Urinary bladder (tissue), 4 donors: Measurements from ENCODE around the gene ACER1. TPM values are rescaled to one million over a fixed set of nuclear protein-coding genes. Genes with fewer than 3 reads are reported as not detected.
"Not testable (repeated sequence)": the region's sequence is repeated elsewhere in the genome, so short reads cannot be mapped to it uniquely, and the experiment has no call there.

Experiments used
- DNase-seq: peaks from one replicate; pipeline ENCODE4 v3.0.0-alpha.2; 2015; ENCODE audit errors: extremely low spot score
- H3K27ac ChIP-seq: one replicate; pipeline ENCODE4 v1.5.1; 2013; ENCODE audit warnings: low read depth, mild to moderate bottlenecking, moderate library complexity
- H3K36me3 ChIP-seq: one replicate; pipeline ENCODE4 v1.6.1; 2013; ENCODE audit warnings: mild to moderate bottlenecking, moderate library complexity; ENCODE audit not compliant: insufficient read depth
- H3K4me1 ChIP-seq: one replicate; pipeline ENCODE4 v1.6.1; 2013; ENCODE audit warnings: mild to moderate bottlenecking, moderate library complexity; ENCODE audit not compliant: insufficient read depth
- H3K4me3 ChIP-seq: one replicate; pipeline ENCODE4 v1.5.1; 2013; ENCODE audit warnings: low read depth, low read length
- WGBS: extraction: QIAGEN DNeasy Blood & Tissue Kit; methylation state at CpG from one replicate; pipeline ENCODE4 v1.1.7; 2013; 5-methylcytosine and 5-hydroxymethylcytosine counted together
- polyA plus RNA-seq: library from polyadenylated mRNA; stranded (reverse); fragments of 200-250 nt; gene quantifications from one replicate; pipeline ENCODE4 v1.2.3, GENCODE V29; 2013
- total RNA-seq: library from RNA; depleted of rRNA; stranded (reverse); fragments of >200 nt; gene quantifications from one replicate; pipeline ENCODE4 v1.2.3, GENCODE V29; 2014
- donor health status: healthy with polysubstance abuse.
- donor health status: healthy.

ACER1 gene
- total and polyA plus RNA-seq, 2 donors = 0.11 TPM; not detected in 1

DNA sequence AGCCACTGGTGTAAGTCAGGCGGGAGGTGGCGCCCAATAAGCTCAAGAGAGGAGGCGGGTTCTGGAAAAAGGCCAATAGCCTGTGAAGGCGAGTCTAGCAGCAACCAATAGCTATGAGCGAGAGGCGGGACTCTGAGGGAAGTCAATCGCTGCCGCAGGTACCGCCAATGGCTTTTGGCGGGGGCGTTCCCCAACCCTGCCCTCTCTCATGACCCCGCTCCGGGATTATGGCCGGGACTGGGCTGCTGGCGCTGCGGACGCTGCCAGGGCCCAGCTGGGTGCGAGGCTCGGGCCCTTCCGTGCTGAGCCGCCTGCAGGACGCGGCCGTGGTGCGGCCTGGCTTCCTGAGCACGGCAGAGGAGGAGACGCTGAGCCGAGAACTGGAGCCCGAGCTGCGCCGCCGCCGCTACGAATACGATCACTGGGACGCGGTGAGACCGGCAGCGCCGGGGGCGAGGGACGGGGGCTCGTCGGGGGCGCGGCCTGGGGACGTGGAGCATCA lies 39.2 kb upstream of the ACER1 start, which contains the start of gene ALKBH7:
Gene ALKBH7 (plus strand): TSS at position 201 of the 502 bp plus-strand sequence. CDS start 27 bp downstream, at position 228.
- peak; percentile 99 for DNase-seq
- WGBS = under 1% methylated on average over 47 of the region's 47 CpGs
- peak within 1 kb of the TSS; percentile 55 for H3K4me3 ChIP-seq
- no peaks in the 10 kb centered on the region for H3K36me3 ChIP-seq
- H3K4me1 ChIP-seq = no peaks in the 10 kb centered on the region
- H3K27ac ChIP-seq = peak within 1 kb of the TSS; percentile 93

DNA sequence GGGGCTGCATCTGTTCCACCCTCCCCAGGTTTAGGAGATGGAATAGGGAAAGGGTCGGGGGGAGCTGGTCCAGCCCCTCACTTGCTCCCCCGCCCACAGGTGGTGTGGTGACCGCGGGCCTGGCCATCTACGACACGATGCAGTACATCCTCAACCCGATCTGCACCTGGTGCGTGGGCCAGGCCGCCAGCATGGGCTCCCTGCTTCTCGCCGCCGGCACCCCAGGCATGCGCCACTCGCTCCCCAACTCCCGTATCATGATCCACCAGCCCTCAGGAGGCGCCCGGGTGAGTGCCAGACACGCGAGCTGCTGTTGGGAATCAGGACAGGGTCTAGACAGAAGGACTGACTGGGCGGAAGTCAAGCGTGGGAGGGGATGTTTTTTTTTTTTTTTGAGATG lies 30.9 kb upstream of the ACER1 start:
- WGBS = 95% methylated on average over 21 of the region's 21 CpGs
- DNase-seq = no peak
- Histone ChIP-seq H3K4me3 (no peak overlapping the region), H3K36me3 (peaks cover 3% of the 10 kb centered on the region), H3K4me1 (no peaks in the 10 kb centered on the region), H3K27ac (no peak overlapping the region)

DNA sequence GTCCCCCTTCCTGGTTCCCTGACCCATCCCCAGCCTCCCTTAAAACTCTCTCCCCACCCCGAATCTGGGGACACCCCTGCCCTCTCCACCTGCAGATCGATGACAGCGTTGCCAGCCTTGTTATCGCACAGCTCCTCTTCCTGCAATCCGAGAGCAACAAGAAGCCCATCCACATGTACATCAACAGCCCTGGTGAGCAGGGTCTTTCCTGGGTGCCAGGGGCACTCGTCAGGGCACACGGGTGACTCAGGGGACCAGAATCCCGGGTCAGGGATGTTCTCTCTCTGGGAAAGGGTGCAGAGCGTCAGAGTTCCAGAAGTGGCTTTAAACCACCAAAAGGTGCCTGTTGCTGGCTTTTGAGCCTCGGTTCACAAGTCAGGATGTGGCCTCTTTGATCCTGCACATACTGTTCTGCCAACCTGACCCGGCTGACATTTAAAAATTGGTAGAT lies 29.0 kb upstream of the ACER1 start:
- H3K27ac ChIP-seq = peak overlapping the region; percentile 90
- no peaks in the 10 kb centered on the region for H3K4me1 ChIP-seq
- peaks cover 3% of the 10 kb centered on the region for H3K36me3 ChIP-seq
- WGBS = 18% methylated on average over 11 of the region's 11 CpGs
- peak overlapping the region; percentile 85 for H3K4me3 ChIP-seq
- DNase-seq = no peak

DNA sequence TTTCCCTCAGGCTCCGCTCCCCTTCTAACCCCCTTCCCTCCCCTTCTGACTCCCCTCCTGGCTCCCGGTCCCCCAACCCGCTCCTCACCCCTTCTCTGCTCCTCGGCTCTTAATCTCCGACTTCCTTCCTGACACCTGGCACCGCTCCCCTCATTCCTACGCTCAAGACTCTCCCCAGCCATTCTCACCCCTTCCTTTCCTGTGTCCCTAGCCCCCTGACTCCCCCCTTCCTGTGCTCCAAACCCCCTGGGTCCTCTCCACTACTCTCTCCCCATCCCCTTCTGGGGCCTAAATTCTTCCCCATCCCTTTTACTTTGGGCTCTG lies 28.6 kb upstream of the ACER1 start:
- no peak for DNase-seq
- Histone ChIP-seq H3K4me1 (no peaks in the 10 kb centered on the region), H3K4me3 (peak overlapping the region; percentile 85), H3K36me3 (peaks cover 3% of the 10 kb centered on the region), H3K27ac (peak overlapping the region; percentile 90)
- WGBS = 0% methylated on average over 7 of the region's 7 CpGs

DNA sequence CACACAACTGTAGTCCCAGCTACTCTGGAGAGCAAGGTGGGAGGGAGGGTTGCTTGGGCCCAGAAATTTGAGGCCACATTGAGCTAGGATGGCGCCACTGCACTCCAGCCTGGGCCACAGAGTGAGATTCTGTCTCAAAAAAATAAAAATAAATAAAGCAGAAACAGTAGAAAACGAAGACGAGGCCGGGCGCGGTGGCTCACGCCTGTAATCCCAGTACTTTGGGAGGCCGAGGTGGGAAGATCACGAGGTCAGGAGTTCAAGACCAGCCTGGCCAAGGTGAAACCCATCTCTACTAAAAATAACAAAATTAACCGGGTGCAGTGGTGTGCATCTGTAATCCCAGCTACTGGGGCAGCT lies 27.4 kb upstream of the ACER1 start:
- not testable (repeated sequence) for H3K4me3 ChIP-seq, H3K36me3 ChIP-seq, H3K27ac ChIP-seq, H3K4me1 ChIP-seq, DNase-seq
- WGBS = 96% methylated on average over 10 of the region's 10 CpGs

DNA sequence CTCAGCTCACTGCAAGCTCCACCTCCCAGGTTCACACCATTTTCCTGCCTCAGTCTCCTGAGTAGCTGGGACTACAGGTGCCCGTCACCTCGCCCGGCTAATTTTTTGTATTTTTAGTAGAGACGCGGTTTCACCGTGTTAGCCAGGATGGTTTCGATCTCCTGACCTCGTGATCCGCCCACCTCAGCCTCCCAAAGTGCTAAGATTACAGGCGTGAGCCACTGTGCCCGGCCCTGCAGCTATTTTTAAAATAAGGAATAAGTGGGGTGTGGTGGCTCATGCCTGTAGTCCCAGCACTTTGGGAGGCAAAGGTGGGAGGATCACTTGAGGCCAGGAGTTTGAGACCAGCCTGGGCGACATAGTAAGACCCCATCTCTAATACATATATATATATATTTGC lies 27.0 kb upstream of the ACER1 start:
- not testable (repeated sequence) for DNase-seq
- WGBS = 95% methylated on average over 12 of the region's 12 CpGs

DNA sequence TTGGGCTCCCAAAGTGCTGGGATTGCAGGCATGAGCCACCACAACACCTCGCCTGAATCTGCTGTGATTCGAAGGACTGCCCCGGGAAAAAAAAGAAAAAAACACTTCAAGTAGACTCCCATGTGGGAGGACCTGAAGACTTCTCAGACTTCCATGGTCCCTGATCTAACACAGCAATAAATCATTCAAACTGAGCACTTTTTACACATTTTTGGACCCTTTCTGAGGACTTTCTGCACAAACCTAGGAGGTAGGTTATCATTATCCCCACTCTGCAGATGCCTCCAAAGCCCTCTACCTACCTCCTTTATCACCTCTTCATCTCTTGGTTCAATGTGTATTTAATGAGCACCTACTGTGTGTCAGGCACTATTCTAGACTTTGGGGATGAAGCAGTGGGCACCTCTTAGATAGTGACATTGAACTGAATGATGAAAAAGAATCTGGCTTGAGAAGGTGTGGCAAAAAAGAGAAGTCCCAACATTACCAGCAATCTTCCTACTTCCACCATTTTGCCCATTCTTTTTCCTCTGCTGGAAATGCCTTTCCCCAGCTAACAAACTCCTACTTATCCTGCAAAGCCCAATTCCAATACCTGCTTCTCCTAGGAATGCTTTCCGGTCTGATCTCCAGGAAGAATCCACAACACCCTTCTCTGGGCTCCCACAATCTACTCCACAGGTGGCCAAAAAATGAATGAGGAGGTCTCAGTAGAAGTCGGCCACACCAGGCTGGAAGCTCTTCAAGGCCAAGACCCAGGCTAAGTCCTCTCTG lies 26.3 kb upstream of the ACER1 start:
- H3K4me3 ChIP-seq = no peak overlapping the region
- H3K27ac ChIP-seq = no peak overlapping the region
- H3K4me1 ChIP-seq = no peaks in the 10 kb centered on the region
- DNase-seq = no peak
- no peaks in the 10 kb centered on the region for H3K36me3 ChIP-seq
- WGBS = 88% methylated on average over 5 of the region's 5 CpGs

More for the DNA sequence above, 27.0 kb upstream of the ACER1 start:
- H3K4me3 ChIP-seq, H3K4me1 ChIP-seq, H3K36me3 ChIP-seq, H3K27ac ChIP-seq: not testable (repeated sequence)

DNA sequence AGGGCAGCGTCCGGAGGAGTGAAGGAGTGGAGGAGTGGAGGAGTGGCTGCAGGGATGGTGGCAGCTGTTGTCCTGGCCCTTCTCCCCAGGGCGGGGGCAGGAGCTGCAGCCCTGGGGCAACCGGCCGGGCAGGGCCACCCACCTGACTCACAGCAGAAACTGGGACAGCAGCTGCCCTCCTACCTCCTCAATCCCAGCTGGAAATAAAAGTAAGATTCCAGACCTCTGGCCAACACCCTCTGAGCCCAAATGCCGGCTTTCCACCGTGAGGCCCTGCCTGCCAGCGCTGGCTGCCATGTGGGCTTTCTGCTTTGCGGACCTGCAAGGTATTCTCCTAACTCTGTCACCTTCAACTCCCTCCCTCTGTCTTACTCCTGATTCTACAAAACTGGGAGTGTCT lies 24.6 kb upstream of the ACER1 start:
- Histone ChIP-seq H3K36me3 (no peaks in the 10 kb centered on the region), H3K4me1 (no peaks in the 10 kb centered on the region), H3K4me3 (no peak overlapping the region), H3K27ac (no peak overlapping the region)
- 50% methylated on average over 9 of the region's 9 CpGs for WGBS
- DNase-seq = no peak

DNA sequence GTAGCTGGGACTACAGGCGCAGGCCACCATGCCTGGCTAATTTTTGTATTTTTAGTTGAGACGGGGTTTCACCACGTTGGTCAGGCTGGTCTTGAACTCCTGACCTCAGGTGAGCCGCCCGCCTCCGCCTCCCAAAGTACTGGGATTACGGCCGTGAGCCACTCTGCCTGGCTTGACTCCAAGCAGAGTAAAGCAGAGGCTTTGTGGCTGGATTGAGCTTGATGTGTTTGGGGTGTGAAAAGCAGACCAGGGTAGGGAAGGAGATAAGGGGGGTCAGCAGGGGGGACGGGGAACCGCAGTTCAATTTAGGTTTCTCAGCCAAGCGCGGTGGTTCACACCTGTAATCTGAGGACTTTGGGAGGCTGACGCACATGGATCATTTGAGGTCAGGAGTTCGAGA lies 23.8 kb upstream of the ACER1 start:
- H3K4me3 ChIP-seq = no peak overlapping the region

DNA sequence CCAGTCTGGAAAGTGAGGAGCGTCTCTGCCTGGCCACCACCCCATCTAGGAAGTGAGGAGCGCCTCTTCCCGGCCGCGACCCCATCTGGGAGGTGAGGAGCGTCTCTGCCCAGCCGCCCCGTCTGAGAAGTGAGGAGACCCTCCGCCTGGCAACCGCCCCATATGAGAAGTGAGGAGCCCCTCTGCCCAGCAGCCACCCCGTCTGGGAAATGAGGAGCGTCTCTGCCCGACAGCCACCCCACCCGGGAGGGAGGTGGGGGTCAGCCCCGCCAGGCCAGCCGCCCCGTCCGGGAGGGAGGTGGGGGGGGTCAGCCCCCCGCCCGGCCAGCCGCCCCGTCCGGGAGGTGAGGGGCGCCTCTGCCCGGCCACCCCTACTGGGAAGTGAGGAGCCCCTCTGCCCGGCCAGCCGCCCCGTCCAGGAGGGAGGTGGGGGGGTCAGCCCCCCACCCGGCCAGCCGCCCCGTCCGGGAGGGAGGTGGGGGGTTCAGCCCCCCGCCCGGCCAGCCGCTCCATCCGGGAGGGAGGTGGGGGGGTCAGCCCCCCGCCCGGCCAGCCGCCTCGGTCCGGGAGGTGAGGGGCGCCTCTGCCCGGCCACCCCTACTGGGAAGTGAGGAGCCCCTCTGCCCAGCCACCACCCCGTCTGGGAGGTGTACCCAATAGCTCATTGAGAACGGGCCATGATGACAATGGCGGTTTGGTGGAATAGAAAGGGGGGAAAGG lies 22.1 kb upstream of the ACER1 start:
- H3K4me3 ChIP-seq, H3K27ac ChIP-seq, H3K36me3 ChIP-seq, DNase-seq, H3K4me1 ChIP-seq: not testable (repeated sequence)
- 91% methylated on average over 38 of the region's 46 CpGs for WGBS

More for the DNA sequence above, 23.8 kb upstream of the ACER1 start:
- no peak overlapping the region for H3K27ac ChIP-seq
- no peaks in the 10 kb centered on the region for H3K4me1 ChIP-seq
- WGBS = 74% methylated on average over 14 of the region's 14 CpGs
- H3K36me3 ChIP-seq = no peaks in the 10 kb centered on the region
- no peak for DNase-seq

DNA sequence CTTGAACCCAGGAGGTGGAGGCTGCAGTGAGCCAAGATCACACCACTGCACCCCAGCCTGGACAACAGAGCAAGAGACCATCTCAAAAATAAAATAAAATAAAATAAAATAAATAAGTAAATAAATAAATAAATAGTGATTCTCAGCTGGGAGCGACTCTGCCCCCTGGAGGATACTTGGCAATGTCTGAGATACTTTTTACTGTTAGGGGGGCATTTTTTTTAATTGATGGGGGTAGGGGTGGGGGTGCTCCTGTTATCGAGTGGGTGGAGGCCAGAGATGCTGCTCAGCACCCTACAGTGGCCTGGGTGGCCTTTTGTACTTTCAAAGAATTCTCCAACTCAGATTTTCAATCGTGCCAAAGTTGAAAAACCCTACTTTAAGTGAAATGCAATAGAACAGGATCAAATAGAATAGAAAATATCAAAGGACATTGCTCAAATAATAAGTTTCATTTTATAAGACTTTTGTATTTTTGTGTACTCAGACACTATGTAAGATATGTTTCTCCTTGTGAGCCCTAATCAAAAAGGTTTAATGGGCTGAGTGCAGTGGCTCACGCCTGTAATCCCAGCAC lies 20.8 kb upstream of the ACER1 start:
- H3K4me1 ChIP-seq = no peaks in the 10 kb centered on the region
- 65% methylated on average over 4 of the region's 4 CpGs for whole genome bisulfite sequencing
- H3K36me3 ChIP-seq = no peaks in the 10 kb centered on the region
- DNase-seq = no peak
- H3K27ac ChIP-seq = no peak overlapping the region
- no peak overlapping the region for H3K4me3 ChIP-seq

DNA sequence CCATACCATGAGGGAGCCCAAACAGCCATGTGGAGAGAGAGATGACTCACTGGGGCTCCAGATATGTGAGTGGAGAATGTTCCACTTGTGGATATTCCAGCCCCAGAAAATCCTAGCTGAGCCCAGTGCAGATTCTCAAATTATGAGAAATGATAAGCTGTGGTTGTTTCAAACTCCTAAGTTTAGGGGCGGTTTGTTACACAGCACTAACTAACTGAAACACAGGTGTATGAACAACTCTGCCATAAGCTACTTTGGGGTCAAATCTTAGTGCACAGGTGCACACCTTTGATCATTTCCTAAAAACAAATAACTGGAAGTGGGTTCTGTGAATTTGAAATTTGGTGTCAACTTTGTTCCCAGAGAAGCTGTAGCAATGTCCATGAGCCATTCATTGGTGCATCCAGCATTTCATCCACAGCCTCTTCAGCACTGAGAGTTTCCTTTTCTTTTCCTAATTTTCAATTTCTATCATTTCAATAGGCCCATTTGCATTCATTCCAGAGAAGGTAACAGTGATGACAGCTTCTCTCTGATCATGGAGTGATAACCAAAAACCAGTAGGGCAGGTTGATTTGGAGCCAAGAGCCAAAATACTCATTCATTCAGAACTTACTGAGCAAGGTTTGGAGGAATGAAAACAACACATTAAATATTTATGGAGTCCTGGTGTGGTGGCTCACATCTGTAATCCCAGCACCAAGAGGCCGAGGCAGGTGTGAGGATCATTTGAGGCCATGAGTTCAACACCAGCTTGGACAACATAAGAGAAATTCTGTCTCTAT lies 19.2 kb upstream of the ACER1 start:
- Histone ChIP-seq H3K4me3 (no peak overlapping the region), H3K27ac (no peak overlapping the region), H3K4me1 (no peaks in the 10 kb centered on the region), H3K36me3 (no peaks in the 10 kb centered on the region)
- DNase-seq = no peak
- 90% methylated on average over 2 of the region's 2 CpGs for WGBS

DNA sequence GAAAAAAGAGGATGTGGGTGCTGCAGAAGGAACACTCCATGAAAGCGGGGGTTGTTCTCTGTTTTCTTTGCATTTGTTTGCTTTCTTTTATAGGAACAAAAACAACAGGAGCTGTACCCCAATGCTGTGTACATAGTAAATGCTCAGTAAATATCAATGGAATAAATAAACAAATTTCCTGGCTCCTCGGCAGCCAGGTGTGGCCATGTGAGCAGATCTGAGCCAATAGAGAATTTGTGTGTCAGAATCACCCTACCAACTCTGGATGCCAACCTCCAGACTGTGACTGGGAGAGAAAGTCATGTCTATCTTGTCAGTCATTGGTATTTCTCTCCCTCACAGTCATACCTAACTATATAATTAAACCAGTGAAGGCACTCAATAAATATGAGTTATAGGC lies 17.3 kb upstream of the ACER1 start:
- H3K36me3 ChIP-seq = no peaks in the 10 kb centered on the region
- H3K4me1 ChIP-seq = no peaks in the 10 kb centered on the region
- no peak overlapping the region for H3K4me3 ChIP-seq
- WGBS = 81% methylated on average over 2 of the region's 2 CpGs
- DNase-seq = no peak
- H3K27ac ChIP-seq = no peak overlapping the region
